CD4-positive, alpha-beta T cell treated with Interleukin-12 subunit alpha and Interleukin-12 subunit beta, for 1 hour (primary cell): Measurements from ENCODE around the gene C16orf74.

Source experiments
- DNase-seq: peaks from one replicate; pipeline ENCODE4 v3.0.0-alpha.2; 2020

The C16orf74 gene

DNA sequence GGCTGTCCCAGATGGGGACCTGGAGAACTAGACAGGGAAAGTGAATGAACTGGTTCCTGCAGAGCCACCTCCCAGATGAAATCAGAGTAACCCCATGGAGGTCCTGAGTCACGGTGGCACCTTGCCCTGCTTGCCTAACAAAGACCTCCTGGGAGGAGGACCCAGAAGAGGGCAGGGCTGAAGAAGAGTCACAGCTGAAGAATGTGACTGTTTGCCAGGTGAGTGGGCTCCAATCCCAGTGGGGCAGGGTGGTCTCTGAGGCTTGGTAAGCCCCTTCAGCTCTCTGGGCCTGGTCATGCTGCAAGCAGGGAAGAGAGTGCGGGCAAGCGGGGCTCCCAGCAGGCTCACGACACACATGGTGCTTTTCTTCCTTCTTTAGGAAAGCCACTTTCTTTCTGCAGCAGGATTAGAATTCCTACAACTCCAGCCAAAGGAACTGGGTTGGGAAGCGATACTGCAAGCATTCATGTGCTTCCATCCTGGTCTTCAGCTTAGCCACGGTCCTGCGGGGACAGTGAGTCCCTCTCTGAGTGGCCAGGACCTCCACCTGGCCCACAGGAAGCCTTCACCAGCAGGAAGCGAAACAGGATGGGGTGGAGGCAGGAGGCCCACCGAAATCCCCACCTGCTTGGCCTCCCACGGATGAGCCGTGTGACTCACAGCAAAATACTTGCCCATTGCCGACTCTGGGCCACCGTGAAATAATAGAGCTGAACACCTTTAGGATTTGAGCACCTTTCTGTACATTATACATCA is 4.3 kb downstream of the C16orf74 start:
- no peak for DNase-seq

DNA sequence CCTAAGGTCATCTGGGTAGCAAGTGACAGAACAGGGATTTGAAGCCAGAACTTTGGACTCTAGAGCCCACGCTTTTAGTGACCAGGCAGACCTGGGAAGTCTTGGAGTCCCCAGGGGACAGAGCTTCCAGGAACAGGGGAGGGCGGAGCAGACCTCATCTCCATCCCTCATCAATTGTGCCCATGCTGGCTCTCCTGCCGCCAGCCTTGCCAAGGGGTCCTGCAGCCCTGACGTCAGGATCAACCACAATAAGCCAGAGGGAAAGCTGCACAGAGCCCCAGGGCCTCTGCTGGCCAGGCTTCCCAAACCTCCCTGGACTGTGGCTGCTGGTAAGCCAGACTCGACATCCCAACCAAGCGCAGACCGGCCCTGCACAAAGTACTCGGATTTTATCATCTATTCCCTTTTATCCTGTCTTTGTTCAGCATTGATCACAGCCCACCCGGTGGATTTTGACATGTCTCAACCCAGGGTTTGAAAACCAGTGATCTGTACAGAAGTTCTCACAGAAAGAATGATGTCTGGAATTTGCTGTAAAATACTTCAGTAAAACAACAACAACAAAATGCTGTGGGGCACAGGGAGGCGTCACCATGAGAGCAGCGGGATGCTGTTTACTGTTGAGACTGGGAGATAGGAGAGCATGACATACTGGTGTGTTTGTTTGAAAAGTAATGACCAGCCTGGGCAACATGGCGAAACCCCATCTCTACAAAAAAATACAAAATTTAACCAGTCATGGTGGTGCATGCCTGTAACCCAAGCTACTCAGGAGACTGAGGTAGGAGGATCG is 11.8 kb downstream of the C16orf74 start:
- DNase-seq = no peak

DNA sequence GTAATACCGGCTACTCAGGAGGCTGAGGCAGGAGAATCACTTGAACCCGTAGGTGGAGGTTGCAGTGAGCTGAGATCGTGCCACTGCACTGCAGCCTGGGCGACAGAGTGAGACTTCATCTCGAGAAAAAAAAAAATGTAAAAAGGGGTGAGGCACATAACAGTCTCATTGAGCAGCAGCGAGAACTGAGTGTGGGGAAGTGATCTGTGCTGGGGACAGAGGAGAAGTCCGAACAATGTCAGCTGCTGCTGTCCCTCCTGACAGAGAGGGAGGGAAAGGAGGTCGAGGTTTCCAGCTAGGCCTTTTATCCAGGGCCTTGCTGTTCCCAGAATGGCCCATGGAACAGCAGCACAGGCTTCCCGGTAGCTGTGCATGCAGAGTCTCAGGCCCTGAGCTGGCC is 14.0 kb downstream of the C16orf74 start:
- DNase-seq = no peak

DNA sequence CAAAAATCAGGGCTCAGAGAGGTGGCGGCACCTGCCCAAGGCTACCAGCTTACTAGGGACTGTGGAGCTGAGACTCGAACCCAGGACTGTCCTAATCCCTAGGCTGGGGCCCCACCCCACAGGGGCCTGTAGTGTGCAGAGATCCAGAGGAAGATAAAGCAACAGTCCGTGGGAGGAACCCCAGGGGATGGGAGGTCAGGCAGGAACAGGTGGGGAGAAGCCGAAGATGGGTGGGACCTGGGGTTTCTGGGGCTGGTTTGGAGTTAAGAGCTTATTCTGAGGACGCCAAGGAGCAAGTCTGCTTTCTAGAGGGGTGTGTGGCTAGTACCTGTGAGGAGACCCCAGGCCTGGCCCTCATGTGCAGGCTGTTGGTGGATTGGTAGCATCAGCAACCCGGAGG is 14.9 kb downstream of the C16orf74 start:
- DNase-seq = no peak

DNA sequence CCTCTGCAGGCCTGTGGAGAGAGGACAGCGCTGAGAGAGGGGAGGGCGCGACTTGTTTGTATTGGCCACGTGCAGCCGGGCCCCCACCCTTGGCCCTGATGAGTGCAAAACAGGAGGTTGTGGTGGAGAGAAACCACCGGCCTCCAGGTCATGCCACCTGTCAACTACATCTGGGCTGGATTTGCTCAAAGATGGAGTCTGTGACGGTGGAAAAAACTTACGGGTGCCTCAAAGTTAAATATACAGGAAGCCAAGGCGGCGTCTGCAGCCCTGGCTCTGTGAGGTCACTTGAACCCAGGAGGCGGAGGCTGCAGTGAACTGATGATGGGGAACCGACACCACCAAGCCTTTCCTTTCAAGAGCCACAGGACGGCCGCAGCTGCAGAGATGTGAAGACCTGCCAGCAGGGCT is 15.7 kb downstream of the C16orf74 start:
- peak; percentile 47 for DNase-seq

DNA sequence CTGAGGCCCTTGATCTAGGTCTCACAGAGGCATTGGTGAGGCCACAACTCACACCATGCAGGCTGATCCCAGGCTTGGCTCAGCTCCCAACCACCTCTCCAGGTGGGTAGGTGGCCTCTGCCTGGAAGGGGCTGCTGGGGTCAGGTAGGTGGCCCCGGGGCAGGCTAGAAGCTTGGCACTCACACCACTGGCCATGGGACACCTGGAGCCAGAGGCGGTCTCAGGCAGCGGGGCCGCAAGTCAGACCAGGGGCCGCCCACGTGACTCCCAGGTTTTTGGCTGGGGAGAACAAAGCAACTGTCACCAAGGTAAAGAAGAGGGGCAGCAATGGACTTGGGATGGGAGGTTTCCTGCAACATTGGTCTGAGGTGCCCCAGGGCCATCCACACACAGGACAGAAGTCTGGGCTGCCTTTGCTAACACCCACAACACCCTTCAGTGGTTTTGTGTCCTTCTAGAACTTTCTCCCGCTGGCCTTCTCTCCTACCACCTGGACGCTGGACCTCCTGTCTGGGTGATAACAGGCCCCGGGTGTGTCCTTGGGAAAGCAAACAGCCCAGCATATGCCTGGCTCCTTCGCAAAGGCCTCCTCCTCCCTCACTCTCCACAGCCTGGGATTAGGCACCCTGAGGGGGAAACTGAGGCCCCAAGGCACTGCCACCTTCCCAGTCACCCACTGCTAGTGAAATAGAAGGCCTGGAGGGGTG is 16.4 kb downstream of the C16orf74 start:
- no peak for DNase-seq

DNA sequence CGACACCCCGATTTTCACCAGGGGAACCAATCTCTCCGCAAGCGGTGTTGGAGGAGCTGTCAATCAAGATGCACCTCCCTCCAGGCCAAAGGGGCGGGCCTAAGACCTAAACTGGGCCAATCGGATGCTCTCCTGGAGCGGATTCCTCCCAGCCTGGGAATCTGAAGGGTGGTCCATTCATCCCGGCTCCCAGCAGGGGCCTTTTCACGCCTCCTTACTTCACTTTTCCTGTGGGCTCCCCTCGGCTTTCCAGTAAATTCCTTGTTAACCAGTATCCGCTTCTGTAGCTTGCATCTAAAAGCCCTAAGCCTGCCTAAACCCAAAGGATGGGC is 17.1 kb downstream of the C16orf74 start:
- no peak for DNase-seq

DNA sequence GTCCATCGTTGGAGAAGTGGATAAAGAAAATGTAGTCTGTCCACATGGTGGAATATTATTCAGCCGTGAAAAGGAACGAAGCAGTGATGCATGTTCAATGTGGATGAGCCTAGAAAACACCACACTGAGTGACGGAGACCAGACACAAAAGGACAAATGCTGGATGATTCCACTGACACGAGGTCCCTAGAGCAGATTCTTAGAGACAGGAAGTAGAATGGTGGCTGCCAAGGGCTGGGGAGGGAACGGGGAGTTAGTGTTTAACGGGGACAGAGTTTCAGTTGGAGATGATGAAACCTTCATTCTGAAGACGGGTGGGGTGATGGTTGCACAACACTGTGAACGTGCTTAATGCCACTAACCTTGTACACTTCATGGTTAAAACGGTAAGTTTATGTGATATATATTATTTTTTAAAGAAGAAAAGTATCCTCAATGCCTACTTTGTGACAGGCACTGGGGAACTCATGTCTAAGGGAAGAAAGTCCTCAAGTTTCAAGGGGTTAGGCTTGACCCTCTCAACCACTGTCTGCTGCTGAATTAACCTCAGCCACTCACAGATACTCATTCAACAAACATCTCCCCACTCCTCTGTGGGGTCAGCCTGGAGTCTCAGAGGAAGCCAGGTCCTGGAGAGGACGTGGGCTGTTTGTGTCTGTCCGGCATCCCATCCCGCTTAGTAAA is 17.6 kb downstream of the C16orf74 start:
- no peak for DNase-seq

DNA sequence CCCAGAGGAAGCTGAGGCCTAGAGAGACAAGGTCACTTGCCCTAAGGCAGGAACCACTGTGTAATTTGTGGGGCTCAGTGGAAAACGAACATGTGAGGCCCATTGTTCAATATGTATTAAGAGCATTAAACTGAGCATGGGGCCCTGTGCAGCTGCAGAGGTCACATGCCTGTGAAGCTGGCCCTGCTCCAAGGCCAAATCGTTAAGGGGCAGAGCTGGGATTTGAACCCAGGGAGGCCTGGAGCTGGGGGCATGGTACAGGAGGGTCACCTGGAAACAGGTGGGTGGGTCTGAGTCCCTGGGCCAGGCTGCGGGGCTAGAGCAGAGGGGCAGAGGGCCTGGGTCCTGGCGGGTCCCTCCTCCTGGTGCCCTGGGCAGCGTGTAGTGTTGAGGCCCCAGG is 19.7 kb downstream of the C16orf74 start:
- DNase-seq = no peak

DNA sequence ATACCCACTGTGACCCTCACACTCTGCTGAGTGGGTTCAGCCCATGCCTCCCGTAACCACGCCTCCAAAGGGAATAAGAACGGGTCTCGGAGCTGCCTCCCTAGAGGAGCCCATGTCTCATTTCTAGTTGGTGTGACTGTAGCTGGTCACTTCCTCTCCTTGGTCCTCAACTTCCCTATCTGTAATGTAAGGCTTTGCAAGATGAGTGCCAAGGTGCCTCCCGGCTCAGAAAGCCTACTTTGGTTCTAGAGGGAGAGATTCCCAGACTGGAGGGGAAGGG is 20.8 kb downstream of the C16orf74 start:
- DNase-seq = no peak

DNA sequence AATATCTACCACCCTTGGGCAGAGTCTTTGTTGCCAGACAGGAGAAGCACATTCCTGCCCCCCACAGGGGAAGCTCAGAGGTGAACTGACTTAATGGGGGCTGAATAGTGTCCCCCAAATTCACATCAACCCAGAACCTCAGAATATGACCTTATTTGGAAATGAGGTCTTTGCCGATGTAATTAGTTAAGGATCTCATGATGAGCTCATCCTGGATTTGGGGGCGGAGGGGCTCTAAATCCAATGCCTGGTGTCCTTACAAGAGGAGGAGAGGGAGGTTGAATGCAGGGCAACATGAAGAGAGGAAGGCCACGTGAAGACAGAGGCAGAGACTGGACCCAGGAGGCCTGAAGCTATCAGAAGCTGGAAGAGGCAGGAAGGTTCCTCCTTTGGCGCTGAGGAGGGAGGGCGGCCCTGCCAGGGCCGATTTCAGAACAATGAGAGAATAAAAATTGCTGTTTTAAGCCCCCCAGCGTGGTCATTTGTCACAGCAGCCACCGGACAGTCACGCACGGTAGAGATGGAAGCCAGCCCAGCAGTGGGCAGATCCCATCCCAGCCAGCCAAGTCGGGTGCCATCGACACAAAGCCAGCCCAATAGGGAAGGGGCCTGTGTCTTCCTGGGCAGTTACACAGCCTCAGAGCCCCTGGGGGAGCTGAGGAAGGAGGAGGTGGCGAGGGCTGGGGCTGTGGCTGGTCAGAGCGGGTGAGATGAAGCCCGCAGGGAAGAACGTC is 21.3 kb downstream of the C16orf74 start:
- DNase-seq = no peak

DNA sequence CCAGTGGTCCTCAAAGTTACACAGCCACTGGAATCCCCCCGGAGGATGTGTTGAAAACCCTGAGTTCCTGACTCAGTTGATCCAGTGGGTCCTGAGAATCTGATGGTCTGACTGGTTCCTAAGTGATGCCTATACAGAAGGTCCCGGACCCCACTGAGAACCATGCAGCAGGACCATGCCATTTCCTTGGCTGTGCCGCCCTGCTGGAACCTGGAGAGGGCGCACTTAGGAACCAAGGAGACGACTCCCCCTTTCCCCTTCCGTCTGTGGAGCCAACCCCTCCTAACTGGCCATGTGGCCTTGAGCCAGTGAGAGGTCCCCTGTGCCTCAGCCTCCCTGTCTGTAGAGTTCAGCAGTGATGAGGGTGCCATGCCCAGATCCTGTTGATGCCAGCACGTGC is 22.0 kb downstream of the C16orf74 start:
- DNase-seq = no peak

DNA sequence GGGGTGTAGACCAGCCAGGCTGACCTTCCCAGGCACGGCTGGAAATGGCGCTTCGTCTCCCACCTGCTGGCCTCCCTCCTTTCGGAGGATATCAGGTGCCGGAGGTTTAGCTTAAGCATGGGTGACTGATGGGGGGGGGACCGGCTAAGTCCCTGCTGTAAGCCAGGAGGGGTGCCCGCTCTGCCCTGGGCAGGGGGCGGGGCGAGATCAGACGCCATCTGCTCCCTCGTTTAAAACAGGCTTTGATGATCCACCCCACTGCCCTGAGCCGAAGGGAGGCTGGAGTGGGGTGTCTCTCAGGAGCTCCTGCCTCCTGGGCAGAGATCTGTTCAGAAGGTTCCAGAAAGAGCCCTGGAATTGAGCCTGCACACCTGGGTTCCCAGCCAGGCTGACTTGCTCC is 26.0 kb downstream of the C16orf74 start:
- DNase-seq = no peak

DNA sequence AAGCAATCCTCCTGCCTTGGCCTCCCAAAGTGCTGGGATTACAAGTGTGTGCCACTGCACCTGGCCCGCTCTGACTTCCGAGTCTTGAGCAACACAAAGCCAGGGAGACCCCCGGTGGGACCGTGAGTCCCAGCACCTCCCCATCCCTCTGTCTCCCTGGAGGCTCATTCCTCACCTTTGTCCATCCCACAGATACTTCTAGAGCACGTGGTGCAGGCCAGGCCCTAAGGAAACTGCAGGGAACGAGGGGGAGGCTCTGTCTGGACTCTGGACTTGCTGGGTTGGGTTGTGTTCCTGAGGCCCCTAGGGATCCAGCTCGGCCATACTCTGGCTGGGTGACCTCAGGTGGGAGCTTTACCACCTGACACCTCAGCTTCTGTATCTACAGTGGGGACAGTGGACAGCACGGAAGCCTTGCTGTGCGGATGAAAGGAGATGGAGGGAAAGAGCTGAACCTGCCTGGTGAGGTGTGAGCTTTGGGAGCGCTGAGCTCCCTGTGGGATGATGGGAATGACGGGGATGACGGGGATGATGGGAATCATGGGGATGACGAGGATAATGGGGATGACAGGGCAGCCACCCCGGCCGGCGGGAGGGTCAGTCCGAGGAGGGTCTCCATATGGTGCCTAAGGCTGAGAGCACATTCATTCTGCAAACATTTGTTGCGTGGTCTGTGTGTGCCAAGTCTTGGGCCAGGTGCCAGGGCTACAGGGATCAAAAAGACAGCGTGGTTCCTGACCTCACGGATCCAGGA is 26.6 kb downstream of the C16orf74 start:
- DNase-seq = no peak

DNA sequence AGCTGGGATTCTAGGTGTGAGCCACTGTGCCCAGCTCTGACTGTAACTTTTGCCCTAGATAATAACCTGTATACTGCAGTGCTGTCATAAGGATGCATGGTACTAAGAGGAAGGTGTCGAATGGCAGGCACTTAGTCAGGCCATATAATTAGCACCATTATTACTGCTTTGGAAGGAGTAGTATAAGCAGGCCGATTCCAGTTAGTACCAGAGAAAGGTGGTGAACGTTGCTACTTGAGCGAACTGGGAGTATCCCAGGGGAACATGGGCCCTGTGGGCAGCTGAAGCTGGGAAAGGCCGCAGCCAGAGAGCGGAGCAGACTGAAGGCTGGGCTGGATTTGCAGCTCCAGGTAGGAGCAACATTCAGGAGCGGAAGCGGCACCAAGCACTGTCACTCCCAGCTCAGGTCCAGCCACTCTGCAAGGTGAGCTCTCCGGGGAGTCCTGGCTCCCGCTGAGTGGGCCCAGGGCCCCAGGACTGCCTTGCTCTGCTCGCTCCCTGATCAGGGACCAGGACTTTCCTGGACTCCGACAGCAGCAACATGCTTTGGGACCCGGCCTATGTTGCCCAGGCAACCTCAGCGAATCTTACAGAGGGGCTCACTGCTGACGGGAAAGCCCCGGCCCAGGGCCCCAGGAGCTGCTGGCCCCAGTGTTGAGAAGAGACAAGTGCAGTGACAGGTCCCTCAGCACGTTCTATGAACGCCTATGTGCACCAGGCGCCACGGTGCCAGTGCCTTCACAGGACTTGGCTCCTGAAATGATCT is 28.6 kb downstream of the C16orf74 start:
- no peak for DNase-seq

DNA sequence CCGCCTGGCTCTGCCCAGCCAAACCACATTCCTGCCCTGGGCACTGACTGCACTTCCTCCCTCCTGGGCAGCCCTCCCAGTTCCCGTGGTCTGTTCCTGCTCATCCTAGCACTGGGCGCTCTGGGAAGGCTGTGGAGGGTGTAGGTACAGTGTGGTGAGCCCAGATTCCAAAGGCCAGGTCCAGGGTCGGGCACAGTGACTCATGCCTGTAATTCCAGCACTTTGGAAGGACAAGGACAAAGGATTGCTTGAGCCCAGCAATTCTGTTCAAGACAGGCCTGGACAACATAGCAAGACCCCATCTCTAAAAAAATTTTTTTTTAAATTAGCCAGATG is 30.6 kb downstream of the C16orf74 start:
- no peak for DNase-seq

DNA sequence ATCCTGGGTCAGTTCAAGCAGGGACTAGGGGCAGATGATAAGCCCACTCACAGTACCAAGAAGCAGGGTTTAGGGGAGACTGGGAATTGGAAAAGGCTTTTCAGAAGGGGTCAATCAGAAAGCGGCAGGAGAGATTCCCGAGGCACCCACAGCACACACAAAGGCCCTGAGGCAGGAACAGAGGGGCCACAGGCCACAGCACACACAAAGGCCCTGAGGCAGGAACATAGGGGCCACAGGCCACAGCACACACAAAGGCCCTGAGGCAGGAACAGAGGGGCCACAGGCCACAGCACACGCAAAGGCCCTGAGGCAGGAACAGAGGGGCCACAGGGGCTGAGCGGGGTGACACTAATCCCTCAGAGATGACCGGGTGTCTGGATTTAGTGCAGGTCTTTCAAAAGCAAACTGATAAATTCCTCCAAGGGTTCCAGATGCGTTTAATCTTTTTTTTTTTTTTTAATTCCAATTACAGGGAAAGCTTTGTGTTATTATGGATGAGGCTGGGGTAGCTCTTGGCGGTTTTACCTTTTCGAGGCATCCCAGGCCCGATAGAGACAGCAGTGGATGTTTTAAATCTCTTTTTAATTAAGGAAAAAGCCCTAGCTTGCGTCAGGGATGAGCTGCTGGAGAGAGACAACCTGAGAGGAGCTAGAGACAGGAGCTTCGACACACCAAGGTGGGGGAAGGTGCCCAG is 31.1 kb downstream of the C16orf74 start:
- DNase-seq = no peak

DNA sequence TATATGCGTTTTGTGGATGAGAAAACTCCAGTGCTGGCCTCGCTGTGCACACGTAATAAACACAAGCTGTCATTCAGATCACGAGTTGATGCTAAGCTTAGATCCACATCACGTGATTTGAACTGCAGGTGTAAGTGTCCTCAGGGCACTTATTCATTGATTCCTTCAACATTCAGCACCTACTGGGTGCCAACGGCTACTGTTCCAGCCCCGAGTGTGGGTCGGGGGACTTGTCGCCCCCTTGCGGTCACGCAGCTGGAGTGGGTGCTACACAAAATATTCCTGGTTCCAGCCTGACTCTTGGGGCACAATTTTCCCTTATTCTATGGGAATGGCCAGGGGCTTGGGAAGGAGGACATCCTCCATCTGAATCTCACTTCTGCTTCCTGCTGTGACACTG is 32.2 kb downstream of the C16orf74 start:
- DNase-seq = no peak

DNA sequence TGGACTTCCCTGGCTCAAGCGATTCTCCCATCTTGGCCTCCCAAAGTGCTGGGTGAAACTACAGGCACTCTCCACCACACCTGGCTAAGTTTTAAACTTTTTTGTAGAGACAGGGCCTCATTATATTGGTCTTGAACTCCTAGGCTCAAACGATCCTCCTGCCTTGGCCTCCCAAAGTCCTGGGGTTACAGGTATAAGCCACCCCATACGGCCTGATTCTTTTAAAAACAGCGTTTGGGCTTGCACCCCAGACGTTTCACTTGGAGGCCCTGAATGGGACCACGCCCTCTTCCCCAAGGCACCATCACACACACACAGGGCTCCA is 32.8 kb downstream of the C16orf74 start:
- no peak for DNase-seq

DNA sequence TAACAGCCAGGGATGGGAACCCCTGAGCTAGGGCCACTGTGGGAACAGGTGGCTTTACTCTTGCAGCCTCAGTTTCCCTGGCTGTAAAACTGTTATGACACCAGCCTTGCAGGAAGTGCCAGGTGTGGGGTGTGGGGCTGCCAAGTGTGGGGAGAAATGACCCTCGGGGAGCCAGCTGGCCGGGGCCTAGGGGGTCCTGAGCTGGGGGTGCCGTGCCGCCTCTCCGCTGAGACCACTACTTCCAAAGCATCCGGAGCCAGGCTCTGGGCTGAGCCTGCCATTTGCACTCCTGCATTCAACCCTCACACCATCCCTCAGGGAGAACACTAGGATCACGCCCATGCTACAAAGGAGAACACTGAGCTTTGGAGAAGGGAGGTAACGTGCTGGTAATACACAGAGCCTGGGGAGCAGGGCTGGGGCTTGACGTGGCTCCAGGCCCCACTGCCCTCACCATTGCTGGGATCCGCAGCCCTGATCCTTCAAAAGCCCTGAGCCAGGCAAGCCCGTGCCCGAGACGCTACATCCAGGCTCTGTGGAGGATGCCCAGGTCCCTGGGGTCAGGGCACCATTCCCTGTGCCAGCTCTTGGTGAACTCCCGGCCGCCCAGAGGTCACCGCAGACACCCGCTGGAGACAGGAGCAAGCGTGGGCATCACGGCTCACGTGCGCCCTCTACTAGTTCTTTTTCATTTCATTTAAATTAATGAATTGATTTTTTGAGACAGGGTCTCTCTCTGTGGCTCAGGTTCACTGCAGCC is 33.3 kb downstream of the C16orf74 start:
- DNase-seq = peak; percentile 66
